Uterus (tissue), 2 donors: Measurements from ENCODE around the gene PSAT1.

Experiments used
- CTCF ChIP-seq, 4 experiments: fragments of 200-600 bp in 2 of 4; fragments of 450-650 bp in 2 of 4; sonication (generic) in 2 of 4; IDR thresholded peaks; one replicate each; pipeline ENCODE4 v1.5.1; 2016 to 2019; ENCODE audit warnings: antibody characterized with exemption in 4 of 4, mild to moderate bottlenecking in 2 of 4, moderate library complexity in 1 of 4
- POLR2A ChIP-seq, 2 donors: fragments of 450-650 bp; IDR thresholded peaks; one replicate each; pipeline ENCODE4 v1.6.1; 2016; ENCODE audit warnings: antibody characterized with exemption in 2 of 2, mild to moderate bottlenecking in 1 of 2, moderate library complexity in 1 of 2

DNA sequence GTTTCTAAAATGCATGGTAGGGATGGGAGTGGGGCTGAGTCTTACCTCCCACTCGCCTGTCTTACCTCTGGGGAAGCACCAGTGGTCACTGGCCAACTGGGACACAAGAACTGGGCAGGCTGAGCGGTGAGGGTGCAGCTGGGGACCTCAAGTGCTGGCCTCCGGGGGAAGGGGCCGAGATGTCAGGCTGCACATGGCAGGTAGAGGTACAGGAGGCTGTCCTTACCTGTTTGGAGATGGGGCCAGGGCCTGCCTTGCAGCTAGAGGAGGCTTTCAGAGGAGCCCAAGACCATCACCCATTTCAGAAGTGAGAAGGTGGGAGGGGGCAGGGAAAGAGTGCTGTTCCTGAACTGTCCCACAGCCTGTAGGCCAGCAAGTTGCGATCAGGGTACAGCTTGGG, 14.2 kb downstream of the PSAT1 start:
- TF ChIP-seq POLR2A (IDR thresholded peaks at IDR 0.05) (no peak), CTCF (IDR thresholded peaks at IDR 0.05) (no peak)
